Activated CD4-positive, alpha-beta memory T cell treated with anti-CD3 and anti-CD28 coated beads for 36 hours (primary cell): ENCODE measurements around the gene PC. TPM values are rescaled to one million over a fixed set of nuclear protein-coding genes. Genes with fewer than 3 reads are reported as not detected.

Experiments
- microRNA-seq: library from miRNA; unstranded; fragments of <30 nt; microRNA quantifications from one replicate; pipeline ENCODE4 v1.2.0, GENCODE V29; 2022; ENCODE audit warnings: borderline number of aligned reads, borderline microRNAs expressed, borderline replicate concordance
- total RNA-seq, 2 experiments: library from RNA; stranded (reverse); gene quantifications; one replicate each; pipeline ENCODE4 v1.2.3, GENCODE V29; 2021

The PC gene
- total RNA-seq, 2 experiments from 2014 or later, result 13.1 to 15.3 TPM

Small RNA genes within 50 kb of the gene (microRNA-seq; reads per million reads assigned to microRNA genes)
- not detected for gene MIR3163

Other genes starting within 250 kb of the PC start
- gene SPTBN2, start 229.2 kb downstream of the PC start, total RNA-seq, result 1 to 10 TPM; 1.3 to 1.5 TPM
- gene RCE1, start 114.9 kb downstream of the PC start, total RNA-seq, result 10 to 100 TPM; 22.5 to 24.4 TPM
- 10 to 100 TPM; 24.6 to 29.8 TPM for gene LRFN4, start 101.3 kb downstream of the PC start, total RNA-seq
- gene C11orf86, start 16.9 kb upstream of the PC start, total RNA-seq, result not detected
- gene SYT12, start 64.8 kb upstream of the PC start, total RNA-seq, result not detected
- under 1 TPM; 0.57 to 0.87 TPM for gene RHOD, start 98.5 kb upstream of the PC start, total RNA-seq
- 10 to 100 TPM; 65.1 to 69.6 TPM for gene KDM2A, start 160.9 kb upstream of the PC start, total RNA-seq